NCI-H510A treated with DMSO at 0.1 percent for 48 hours (cell line): ENCODE data around the gene NCAPD3.
A peak's percentile ranks its signal among the peaks of the same experiment; 100 is the strongest.
"Not testable (repeated sequence)": the region's sequence is repeated elsewhere in the genome, so short reads cannot be mapped to it uniquely, and the experiment has no call there.

Experiments
- DNase-seq: peaks from one replicate; lab custom pipeline; 2025; lab: John Stamatoyannopoulos, UW

The NCAPD3 gene, protein sequence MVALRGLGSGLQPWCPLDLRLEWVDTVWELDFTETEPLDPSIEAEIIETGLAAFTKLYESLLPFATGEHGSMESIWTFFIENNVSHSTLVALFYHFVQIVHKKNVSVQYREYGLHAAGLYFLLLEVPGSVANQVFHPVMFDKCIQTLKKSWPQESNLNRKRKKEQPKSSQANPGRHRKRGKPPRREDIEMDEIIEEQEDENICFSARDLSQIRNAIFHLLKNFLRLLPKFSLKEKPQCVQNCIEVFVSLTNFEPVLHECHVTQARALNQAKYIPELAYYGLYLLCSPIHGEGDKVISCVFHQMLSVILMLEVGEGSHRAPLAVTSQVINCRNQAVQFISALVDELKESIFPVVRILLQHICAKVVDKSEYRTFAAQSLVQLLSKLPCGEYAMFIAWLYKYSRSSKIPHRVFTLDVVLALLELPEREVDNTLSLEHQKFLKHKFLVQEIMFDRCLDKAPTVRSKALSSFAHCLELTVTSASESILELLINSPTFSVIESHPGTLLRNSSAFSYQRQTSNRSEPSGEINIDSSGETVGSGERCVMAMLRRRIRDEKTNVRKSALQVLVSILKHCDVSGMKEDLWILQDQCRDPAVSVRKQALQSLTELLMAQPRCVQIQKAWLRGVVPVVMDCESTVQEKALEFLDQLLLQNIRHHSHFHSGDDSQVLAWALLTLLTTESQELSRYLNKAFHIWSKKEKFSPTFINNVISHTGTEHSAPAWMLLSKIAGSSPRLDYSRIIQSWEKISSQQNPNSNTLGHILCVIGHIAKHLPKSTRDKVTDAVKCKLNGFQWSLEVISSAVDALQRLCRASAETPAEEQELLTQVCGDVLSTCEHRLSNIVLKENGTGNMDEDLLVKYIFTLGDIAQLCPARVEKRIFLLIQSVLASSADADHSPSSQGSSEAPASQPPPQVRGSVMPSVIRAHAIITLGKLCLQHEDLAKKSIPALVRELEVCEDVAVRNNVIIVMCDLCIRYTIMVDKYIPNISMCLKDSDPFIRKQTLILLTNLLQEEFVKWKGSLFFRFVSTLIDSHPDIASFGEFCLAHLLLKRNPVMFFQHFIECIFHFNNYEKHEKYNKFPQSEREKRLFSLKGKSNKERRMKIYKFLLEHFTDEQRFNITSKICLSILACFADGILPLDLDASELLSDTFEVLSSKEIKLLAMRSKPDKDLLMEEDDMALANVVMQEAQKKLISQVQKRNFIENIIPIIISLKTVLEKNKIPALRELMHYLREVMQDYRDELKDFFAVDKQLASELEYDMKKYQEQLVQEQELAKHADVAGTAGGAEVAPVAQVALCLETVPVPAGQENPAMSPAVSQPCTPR (N-terminal part only)

DNA sequence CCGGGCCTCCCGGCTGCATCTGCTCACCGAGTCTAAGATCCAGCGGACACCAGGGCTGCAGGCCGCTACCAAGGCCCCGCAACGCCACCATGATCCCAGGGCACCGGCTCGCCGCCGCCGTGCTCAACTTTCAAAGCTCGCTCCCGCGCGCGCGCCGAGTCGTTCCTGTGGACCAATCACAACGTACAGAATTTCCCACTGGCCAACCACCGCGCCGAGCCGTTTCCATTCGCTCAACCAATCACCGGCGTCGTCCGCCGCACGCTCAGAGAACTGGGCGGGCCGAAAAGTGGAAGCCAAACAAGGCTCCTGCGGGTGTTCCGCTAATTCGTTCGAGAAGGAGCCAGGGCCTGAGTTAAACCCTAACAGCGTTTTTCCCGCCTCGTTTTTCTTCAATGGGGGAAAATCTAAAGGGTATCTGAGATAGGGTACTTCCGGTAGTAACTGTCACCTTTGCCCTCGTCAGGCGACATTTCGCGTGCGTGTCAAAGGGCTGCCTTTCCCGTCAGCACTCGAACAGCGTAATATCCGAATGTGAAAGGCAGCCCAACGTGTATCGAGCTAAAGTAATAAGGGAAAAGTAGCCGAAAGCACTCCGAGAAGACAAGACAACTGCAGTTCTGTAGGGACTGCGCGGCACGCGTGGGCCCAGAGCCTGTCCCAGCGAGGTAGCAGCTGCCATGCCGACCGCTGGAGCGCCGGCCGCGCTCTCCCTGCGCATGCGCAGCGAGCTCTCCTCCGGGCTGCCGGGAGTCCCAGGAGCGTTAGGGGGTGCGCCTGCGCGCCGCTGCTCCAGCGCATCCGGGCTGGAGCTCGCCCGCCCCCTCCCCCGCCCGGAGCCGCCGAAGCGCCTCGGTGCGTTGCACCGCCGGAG is at the start of gene NCAPD3, which contains the start of gene VPS26B:
Gene NCAPD3 (minus strand): TSS at position 132 of the 874 bp plus-strand sequence. CDS start 41 bp downstream, at position 91.
Gene VPS26B (plus strand): TSS at position 836 of the 874 bp plus-strand sequence. CDS start 452 bp downstream, outside the sequence.
- DNase-seq, result peak; percentile 94

DNA sequence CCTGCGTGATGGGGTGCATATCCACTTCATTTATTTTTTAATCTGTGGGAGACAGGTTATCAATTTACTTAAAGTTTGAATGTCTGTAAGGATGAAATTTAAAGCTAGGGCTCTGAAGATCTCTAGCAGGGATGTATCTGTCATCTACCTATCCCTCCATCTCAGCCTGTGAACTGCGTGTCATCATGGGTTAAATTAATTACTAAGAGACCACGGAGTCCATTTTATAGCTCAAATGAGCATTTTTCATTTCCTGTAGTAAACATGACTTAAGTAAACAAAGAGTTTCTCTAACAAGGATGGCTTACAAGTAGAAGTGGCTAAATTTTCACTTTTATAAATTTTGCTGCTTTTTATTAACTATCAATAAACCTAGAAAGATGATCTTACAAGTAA is 49.5 kb upstream of the NCAPD3 start:
- DNase-seq, result no peak

DNA sequence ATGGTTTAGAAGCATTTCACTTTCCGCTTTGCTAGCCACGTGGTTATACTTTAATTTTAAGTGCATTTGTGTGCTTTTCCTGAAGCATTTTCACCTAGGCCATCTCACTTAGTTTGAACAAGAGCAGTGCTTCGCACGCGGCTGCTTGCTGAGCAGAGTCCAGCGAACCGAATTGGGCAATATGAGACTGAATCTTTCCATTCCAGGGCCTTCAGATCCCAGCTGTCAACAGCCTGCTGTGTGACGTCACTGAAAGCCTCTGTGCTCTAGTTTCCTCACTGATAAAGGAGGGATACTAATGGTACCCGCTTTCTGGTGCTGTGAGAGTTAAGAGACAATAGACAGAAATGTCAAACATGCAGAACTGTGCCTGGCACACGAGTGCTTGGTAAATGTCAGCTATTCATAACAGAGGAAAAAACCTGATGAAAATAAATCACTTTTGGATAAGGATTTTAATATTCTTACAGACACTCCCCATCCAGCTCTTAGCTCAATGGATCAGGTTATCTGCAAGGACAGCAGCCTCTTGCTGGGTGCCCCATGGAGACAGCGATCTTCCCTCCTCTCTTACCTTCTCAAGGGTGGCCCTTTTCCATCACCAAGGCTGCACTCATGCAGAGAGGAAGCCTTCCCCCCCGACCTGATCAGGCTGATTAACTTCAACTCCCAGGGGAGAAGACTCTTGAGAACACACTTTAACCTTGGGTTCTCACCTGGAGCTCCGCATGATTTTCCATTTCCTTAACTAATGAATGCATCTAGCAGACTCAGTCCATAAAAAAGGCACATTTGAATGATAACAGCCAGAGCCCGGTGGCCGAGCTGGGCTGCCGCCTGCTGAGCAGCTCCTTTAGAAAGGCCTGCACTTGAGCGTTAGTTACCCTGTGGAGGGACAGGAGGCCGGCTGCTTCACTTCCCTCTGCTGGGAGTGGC is 48.9 kb upstream of the NCAPD3 start:
- no peak for DNase-seq

DNA sequence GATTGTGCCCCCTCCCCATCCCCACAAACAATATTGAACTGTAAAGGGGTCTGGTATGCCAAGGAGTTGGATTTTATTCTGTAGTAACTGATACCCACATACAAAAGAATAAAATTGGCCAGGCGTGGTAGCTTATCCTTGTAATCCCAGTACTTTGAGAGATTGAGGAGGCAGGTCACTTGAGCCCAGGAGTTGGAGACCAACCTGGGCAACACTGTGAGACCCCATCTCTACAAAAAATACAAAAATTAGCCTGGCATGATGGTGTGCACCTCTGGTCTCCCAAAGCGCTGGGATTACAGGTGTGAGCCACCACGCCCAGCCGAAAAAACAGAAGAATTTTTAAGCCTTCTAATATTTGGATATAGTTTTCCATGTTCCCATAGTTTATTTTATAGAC is 48.2 kb upstream of the NCAPD3 start:
- no peak for DNase-seq

DNA sequence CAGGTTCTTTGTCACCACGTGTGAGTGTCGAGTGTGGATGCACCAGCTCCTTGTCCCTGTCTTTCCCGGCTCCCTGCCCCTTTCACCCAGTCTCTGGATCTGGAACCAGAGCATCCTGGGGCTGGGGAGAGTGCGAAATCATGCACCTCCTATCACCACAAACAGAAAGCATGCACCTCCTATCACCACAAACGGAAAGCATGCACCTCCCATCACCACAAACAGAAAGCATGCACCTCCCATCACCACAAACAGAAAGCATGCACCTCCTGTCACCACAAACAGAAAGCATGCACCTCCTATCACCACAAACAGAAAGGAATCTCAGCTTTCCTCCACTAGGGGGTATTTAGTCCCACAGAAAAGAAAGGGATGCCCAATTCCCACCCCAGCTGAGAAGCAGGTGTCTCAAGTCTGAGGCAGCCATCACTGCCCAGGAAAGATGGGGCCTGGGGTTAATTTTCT is 46.5 kb upstream of the NCAPD3 start:
- no peak for DNase-seq

DNA sequence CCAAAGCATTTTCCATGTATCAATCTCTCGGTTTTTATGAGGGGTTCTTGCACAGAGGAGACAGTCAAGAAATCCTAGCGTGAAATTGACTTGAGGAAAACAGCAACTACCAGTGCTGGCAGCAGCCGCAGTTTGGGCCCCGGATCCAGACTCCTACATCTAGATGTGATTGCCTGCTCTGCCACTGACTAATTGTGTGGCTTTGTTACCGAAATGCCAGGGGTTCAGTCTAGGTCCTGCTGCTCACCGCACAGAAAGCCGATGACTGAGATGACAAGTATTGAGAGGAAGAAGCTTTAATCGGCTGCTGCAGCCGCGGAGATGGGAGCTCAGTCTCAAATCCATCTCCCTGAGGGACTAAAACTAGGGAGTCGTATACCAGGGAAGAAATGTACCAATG is 44.2 kb upstream of the NCAPD3 start:
- DNase-seq, result no peak

DNA sequence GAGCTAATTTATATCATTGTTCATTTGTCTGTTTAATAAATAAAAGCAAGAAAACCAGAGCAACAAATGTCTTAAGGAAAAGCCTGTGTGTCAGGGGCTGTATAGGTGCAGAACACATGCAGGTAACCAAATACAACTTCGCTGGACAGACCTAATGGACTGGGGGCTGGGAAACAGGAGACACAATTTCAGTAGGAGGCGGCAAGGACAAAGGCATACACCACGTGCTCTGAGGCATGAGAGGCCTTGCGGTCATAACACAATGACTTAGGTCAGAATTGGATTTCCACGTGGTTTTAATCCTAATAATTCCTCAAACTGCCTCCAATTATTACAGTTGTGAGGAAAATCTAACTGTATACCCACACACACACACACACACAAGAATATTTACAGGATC is 43.7 kb upstream of the NCAPD3 start:
- no peak for DNase-seq

DNA sequence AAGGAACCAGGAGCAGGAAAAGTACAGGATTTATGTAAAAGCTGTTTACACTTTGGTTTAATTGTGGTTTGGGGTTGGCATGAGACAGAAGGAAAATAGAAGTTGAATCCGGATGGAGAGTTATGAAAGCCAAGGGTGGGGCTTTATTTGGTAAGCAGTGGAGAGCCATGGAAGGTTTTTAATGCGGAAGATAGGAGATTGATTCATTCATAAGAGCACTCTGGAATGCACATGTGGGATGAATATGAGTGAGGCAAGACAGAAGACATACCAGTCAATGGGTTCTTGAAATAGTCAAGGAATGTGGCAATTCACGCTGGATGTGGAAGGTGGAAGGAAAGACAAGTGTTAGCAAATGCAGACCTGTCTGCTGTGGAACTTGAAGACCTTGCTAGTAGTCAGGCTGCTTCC is 43.1 kb upstream of the NCAPD3 start:
- DNase-seq, result no peak

DNA sequence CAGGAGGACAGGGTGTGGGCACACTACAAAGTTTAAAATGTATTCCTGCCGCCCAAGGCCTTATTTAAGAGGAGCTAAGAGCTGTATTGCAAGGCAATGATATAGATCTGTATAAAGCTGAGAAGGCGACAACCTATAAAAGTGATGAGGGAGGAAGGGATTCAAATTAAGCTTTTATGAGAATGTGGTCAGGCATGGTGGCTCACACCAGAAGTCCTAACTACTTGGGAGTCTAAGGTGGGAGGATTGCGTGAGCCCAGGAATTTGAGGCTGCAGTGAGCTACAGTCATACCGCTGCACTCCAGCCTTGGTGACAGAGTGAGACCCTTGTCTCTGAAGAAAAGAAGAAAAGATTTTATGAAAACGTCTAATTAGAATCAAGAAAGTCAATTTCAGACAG is 42.7 kb upstream of the NCAPD3 start:
- no peak for DNase-seq

DNA sequence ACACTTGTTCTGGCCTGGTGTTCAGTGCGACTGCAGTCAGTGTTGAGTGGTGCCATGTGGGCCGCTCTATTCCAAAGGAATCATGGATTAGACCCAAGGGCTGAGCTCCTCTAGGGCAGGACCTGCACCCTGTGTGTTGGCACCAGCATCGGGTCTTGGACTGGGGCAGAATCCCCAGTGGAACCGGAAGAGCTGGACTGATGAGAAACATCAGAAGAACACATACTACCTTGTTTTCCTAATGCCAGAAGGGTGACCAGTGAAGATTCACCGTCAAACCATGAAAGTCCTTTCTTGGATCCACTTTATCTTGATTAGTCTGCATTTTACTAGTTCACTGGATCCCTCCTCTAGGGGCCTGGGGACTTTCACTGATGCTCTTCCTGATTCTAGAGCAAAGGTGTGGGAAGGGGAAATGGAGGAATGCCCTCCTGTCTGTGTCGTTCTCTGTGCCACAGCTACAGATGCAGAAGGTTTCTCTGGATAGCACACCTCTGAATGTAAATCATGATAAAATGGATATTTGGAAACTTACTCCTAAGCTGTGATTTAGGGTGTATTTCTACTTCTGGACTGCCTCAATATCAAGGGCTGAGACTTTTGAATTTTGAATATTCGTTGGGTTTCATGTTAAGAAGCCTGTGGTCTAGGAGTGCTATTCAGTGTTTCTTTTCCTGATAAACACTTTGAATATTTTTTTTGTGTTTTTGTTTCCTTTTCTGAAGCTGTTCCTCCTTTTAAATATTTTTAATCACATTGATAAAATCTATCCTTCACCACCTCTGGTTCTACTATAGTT is 41.4 kb upstream of the NCAPD3 start:
- DNase-seq, result no peak

DNA sequence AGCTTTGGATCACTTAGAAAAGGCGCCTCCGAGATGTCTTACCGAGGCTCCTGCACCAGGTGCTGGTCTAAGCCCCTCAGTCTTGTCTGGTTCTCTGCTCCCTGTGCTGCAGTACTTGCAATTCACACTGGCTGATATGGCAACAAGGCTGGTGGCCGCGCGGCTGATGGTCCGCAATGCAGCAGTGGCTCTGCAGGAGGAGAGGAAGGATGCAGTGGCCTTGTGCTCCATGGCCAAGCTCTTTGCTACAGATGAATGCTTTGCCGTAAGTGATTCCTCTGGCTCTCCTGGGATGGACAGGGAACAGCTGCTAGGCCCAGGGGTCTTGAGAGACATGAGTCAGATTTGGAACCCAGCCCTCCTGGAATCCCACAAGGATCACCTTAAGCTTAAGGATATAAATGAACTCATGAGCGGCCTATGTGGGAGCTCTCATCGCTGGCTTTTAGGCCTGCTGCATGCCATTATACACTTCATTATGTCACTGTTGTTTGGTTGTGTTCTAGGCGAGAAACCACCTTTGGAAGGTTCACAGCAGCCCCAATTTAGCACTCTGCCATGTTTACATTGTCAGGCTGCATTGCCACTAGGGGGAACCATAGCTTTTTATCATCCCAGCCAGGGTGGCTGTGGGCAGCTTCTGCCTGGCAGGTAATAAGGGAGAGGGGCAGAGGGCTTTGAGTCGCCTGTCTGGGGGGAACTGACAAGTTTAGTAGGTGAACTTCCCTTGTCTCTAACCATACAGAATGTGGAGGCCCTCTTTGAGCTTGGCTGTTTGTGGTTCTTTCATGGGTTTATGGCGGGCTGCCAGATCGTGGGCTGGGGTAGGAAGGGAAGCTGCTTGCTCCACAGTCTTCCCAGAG is 38.1 kb upstream of the NCAPD3 start:
- DNase-seq, result no peak

DNA sequence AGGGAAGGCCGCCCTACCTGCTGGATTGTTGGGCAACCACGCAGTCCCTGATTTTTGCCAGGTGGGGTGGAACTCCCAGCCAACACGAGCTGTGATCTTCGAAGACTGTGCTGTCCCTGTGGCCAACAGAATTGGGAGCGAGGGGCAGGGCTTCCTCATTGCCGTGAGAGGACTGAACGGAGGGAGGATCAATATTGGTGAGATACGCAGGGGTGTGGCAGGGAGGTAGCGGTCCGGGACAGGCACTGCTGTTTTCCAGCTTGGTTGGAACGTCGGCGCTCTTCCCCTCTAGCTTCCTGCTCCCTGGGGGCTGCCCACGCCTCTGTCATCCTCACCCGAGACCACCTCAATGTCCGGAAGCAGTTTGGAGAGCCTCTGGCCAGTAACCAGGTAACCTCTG is 37.2 kb upstream of the NCAPD3 start:
- DNase-seq, result no peak

DNA sequence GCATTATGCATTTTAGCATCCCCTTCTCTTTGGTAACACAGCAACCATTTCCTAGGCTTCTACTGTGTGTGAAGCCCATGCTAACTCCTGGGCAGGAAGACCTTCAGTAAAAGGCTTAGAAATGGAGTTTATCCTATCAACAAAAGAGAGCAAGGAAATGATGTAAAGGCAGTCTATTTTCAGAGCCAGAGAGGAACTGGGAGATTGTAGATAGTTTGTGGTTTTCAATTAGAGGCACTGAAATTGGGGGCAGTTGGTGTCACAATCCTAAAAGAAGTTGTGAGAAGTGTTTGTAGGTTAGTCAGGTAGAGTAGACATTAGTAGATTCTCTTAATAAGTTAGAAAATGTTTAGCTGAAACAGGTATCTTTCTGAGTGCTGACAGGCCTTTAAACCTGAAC is 36.7 kb upstream of the NCAPD3 start:
- no peak for DNase-seq

DNA sequence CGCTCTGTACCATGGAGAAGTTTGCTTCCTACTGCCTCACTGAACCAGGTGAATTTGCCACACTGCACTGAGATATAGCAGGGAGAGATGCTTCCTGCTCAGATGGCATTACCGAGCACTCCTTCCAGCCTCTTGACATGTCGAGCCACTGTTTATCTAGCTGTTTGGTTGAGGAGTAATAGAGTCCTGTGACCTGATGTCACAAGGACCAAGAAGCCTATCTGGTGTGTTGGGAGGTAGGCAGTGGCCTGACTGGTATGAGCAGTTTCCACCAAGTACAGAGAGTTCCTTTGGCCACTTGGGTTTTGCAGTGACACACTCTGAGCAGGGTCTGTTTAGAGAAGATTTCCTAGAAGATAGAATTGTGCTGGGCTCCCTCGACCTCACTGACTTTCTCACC is 34.8 kb upstream of the NCAPD3 start:
- DNase-seq, result no peak

DNA sequence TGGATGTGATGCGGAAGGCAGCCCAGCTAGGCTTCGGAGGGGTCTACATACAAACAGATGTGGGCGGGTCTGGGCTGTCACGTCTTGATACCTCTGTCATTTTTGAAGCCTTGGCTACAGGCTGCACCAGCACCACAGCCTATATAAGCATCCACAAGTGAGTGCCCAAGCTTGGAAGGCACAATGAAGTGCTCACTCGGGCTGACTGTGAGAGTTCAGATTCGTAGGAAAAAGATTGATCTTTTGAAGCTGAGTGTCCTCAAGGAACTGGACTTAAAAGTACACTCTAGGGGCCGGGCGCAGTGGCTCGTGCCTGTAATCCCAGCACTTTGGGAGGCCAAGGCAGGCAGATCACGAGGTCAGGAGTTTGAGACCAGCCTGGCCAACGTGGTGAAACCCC is 33.3 kb upstream of the NCAPD3 start:
- DNase-seq, result no peak

DNA sequence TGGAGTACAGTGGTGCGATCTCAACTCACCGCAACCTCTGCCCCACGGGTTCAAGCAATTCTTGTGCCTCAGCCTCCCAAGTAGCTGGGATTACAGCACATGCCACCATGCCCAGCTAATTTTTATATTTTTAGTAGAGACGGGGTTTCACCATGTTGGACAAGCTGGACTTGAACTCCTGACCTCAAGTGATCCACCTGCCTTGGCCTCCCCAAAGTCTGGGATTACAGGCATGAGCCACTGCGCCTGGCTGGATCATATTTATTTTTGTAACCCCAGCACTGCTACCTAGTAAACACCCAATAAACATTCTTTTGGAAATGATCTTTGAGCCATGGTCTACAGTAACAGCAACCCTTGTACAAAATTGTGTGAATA is 31.4 kb upstream of the NCAPD3 start:
- DNase-seq, result not testable (repeated sequence)

DNA sequence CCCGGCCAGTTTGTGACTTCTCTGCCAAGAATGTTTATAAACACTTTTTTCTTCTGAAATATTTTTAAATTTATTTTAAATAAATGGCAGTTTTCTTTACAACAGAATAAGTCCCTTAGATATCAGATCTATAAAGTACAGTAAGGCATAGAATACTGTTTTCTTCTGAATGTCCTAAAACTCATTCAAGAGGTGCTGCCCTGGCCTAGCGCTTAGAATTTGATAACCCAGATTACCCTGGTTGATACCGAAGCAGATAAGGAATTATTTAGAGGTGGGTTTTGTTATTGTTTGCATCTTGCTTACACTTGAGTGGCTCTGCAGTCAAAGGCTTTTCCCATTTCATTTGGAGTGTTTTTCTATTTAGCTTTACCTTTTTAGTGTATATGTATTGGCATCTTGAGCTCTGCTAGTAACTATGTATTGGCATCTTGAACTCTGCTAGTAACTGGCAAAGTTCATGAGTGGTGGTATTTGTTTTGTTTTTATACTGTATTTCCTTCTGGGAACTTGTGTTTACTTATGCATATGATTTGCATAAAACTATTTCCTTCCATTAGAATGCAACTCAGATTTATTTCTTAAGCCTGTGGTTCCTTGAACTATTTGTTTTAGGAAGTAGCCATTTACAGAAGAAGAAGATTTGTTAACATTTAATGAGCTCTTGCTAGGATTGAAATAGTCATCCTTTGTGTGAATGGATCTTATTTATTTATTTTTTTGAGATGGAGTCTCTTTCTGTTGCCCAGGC is 30.8 kb upstream of the NCAPD3 start:
- DNase-seq, result no peak
